Heart left ventricle (tissue), 13 donors: Measurements from ENCODE around the gene GDPD1.
"Not testable (repeated sequence)": the region's sequence is repeated elsewhere in the genome, so short reads cannot be mapped to it uniquely, and the experiment has no call there.

ENCODE experiments used
- POLR2A ChIP-seq, 2 donors: fragments of 450-650 bp; IDR thresholded peaks; one replicate each; pipeline ENCODE4 v1.6.1; 2017; ENCODE audit warnings: antibody characterized with exemption in 2 of 2, mild to moderate bottlenecking in 2 of 2, moderate library complexity in 2 of 2
- TF ChIP-seq, protein P1 (sequence below), 12 donors: fragments of 200-600 bp; sonication (generic) in 4 of 12; IDR thresholded peaks; one replicate each; pipeline versions ENCODE4 v1.5.0 to v1.8.0; 2018 to 2022; ENCODE audit warnings: antibody characterized with exemption in 12 of 12, mild to moderate bottlenecking in 5 of 12
- donor health status: ischemic (EF 13 %, LVEDD 7.1; RV severe dilation, severe dysfunction).
- donor health status: DM: no; HTN: yes; CAD: no.
- donor health status: DM: no; HTN: no; CAD: no.
- donor health status: ischemic (EF 25% LVEDD 6.9; RV normal size, moderate dysfunction).
- donor health status: ischemic (EF 25% LVEDD 5.7; RV mildly dilated, moderate dysfunction).
- donor health status: ischemic (EF 35%, LVEDD 5.7; RV mildly dilated, moderate dysfunction).
- donor health status: nonischemic (EF 11% LVEDD 7.7; RV severe dilation, severe dysfunction).
- donor health status: DM: yes; HTN: yes; CAD: no.
- donor health status: PGD.
- donor health status: ischemic (EF 29% LVEDD 5.4; RV normal size, mild dysfunction).
- donor health status: nonischemic (EF 23%, LVEDD 6.1; RV moderate dilation, normal function).

DNA sequence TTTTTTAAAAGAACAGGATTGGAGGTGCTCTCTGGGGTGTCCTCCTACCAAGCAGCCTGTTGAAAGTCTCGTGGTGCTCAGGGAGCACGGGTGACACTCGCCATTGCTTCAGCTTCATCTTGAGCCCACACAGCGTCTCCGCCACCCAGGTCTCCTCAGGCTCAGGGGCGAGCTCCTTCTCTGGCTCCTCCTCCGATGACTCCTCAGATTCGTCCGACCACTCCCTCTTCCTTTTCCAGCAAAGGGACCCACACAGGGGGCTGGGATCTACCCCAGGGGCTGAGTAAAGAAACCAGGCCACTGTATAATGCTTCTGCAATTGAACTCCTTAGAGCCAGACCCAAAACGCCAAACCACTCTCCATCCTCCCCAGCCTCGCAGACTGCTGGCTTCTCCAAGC lies 40.7 kb upstream of the GDPD1 start:
- TF ChIP-seq, protein P1, sequence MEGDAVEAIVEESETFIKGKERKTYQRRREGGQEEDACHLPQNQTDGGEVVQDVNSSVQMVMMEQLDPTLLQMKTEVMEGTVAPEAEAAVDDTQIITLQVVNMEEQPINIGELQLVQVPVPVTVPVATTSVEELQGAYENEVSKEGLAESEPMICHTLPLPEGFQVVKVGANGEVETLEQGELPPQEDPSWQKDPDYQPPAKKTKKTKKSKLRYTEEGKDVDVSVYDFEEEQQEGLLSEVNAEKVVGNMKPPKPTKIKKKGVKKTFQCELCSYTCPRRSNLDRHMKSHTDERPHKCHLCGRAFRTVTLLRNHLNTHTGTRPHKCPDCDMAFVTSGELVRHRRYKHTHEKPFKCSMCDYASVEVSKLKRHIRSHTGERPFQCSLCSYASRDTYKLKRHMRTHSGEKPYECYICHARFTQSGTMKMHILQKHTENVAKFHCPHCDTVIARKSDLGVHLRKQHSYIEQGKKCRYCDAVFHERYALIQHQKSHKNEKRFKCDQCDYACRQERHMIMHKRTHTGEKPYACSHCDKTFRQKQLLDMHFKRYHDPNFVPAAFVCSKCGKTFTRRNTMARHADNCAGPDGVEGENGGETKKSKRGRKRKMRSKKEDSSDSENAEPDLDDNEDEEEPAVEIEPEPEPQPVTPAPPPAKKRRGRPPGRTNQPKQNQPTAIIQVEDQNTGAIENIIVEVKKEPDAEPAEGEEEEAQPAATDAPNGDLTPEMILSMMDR (IDR thresholded peaks at IDR 0.05) = not testable (repeated sequence)
- not testable (repeated sequence) for TF ChIP-seq POLR2A (IDR thresholded peaks at IDR 0.05)
